Measurements from ENCODE around the gene SYNDIG1L. TPM values are rescaled to one million over a fixed set of nuclear protein-coding genes. Genes with fewer than 3 reads are reported as not detected.
A peak's percentile ranks its signal among the peaks of the same experiment; 100 is the strongest.
"Not testable (repeated sequence)": the region's sequence is repeated elsewhere in the genome, so short reads cannot be mapped to it uniquely, and the experiment has no call there.

SYNDIG1L gene
- total RNA-seq: not detected
- long read RNA-seq: 0 reads

DNA sequence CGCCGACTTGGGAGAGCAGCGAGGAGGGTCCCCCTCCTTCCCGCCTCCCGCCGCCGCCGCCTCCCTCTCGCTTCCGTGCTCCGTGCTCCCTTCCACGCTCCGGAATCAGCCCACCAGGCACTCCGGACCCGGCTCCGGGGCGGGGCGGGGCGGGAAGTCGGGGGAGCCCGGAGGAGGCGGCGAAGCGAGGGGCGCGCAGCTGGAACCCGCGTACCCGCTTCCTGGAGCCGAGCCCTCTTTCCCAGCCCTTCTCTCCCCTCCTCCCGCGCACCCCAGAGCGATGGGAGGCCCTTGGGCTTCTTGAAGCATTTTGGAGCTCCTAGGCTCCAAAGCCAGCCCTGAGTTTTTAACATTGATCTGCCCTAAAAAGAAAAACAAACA lies at the start of gene SYNDIG1L:
TSS of gene SYNDIG1L (minus strand) at position 9 of the 381 bp plus-strand sequence. CDS start 16,466 bp downstream, outside the sequence.
- no peak for DNase-seq
- no peak for ATAC-seq (ENCODE audit: poor library complexity)
- intact Hi-C loops (cut with DNase I): no loop called here

DNA sequence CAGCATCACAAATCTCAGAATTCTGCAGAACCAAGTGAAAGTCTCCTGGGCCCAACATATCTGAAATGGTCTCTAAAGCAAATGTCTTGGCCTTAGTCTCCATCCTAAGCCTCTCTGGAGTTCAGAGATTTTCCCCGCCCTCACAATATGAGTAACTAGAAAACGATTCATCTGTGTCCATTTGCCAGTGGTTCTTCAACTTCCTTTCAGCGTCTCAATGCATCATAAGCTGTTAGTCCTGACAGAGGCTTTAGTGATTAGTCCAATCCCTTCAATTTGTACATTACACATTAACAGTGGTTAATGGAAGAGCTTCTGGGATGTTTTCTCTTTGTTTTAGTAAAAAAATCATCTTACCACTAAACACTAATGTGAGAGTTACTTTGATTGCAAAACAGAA lies 49.7 kb upstream of the SYNDIG1L start:
- ATAC-seq (ENCODE audit: poor library complexity): no peak
- intact Hi-C loops (cut with DNase I): loop anchor here (5.0 kb wide), 1 partner anchor 113 kb away; no protein-coding TSS in a partner anchor

GRCh38 chr14:74474376-74474775 lies 48.4 kb upstream of the SYNDIG1L start:
- DNase-seq: no peak
- intact Hi-C loops (cut with DNase I): no loop called here
- no peak for ATAC-seq (ENCODE audit: poor library complexity)

More for the DNA sequence above, 49.7 kb upstream of the SYNDIG1L start:
- no peak for DNase-seq

GRCh38 chr14:74472601-74473000 lies 46.6 kb upstream of the SYNDIG1L start:
- DNase-seq (no peak), ATAC-seq (ENCODE audit: poor library complexity) (no peak)
- intact Hi-C loops (cut with DNase I): no loop called here

GRCh38 chr14:74469548-74470518 lies 43.8 kb upstream of the SYNDIG1L start:
- ATAC-seq (ENCODE audit: poor library complexity) (no peak), DNase-seq (no peak)
- intact Hi-C loops (cut with DNase I): no loop called here

- intact Hi-C loops (cut with DNase I): no loop called here
- DNase-seq: no peak
- ATAC-seq (ENCODE audit: poor library complexity): no peak
Observed at GRCh38 chr14:74468513-74468912, 42.5 kb upstream of the SYNDIG1L start.

DNA sequence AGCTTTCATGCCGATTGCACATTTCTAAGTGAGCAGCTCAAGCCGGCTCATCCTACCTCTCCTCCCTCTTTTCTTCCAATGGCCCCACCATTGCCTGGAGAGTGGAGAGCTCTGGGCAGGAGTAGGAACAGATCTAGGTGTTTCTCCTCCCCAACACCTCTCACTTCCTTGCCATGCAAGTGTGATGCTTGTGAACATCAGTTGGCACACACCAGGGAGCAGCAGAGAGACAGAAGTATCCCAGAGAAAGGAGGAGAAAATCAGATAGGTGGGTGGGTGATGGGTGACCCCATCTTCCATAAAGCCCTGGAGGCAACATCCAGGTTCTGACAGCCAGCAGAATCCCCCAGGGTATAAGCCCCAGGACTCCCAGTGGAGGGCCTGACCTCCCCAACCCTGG lies 39.3 kb upstream of the SYNDIG1L start:
- intact Hi-C loops (cut with DNase I): no loop called here
- DNase-seq (no peak), ATAC-seq (ENCODE audit: poor library complexity) (no peak)

- intact Hi-C loops (cut with DNase I): no loop called here
- ATAC-seq (ENCODE audit: poor library complexity): no peak
- DNase-seq: no peak
Observed at GRCh38 chr14:74464785-74465184, 38.8 kb upstream of the SYNDIG1L start.

- DNase-seq (no peak), ATAC-seq (ENCODE audit: poor library complexity) (no peak)
- intact Hi-C loops (cut with DNase I): no loop called here
Observed at GRCh38 chr14:74463697-74464096, 37.7 kb upstream of the SYNDIG1L start.

DNA sequence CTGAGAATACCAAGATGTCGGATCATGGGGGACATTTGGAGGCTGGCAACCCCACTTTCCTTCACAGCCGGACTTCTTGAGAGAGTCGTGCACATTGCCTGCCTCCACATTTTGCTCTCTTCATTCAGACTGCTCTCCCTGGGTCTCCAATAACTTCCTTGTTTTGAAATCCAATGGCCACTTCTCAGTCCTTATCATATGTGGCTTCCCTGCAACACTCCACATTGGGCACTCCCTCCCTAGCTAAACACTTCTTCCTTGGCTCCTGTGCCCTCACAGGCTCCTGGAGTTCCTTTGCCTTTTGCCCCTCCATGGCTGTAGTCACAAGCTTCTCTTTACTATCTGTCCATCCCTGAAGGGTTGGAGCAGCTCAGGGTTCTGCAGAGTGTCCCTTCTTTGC lies 37.0 kb upstream of the SYNDIG1L start:
- ATAC-seq (ENCODE audit: poor library complexity) (no peak), DNase-seq (no peak)
- intact Hi-C loops (cut with DNase I): no loop called here

DNA sequence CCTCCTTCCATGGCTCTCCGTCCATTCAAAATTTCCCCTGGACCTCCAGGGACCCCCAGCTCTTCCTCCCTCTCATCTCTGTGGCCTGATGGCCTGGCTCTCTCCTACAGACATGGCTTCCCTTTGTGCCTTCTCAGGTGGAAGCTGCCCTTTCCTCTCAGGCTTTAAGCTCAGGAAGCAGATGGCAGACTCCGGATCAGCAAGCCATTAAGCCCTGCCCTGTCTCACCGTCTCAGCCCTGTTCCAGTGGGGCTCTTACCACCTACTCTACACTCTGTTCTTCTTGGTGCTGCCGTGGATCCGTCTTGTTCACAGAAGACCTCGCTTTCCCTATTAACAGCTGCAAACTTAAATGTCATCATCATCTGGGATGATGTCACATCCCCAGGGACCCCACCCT lies 34.0 kb upstream of the SYNDIG1L start:
- DNase-seq (no peak), ATAC-seq (ENCODE audit: poor library complexity) (no peak)
- intact Hi-C loops (cut with DNase I): no loop called here

DNA sequence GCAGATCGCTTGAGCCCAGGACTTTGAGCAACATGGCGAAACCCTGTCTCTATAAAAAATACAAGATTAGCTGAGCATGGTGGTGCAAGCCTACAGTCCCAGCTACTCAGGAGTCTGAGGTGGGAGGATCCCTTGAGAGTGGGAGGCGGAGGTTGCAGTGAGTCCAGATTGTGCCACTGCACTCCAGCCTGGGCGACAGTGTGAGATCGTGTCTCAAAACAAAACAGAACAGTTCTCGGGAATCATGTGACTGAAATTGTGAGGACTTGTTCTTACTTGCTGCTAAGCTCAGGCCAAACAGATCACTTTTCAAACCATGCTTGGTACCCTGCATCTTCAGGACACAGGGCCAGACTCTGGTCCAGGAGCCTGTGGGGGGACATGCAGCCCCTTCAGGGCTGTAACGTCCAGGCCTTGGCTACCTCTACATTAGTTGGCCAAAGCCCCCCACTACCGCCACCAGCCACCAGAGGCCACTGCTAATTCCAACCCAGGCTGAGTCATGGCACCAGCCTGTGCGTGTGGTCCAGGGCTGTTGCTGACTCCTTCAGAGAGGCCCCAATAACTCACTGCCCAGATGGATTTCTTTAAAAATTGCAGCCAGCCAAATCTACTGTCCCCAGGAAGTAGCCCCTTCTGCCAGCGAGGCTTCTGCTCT lies 33.4 kb upstream of the SYNDIG1L start:
- ATAC-seq (ENCODE audit: poor library complexity): peak; percentile 61
- no peak for DNase-seq
- intact Hi-C loops (cut with DNase I): no loop called here

GRCh38 chr14:74457565-74457895 lies 31.5 kb upstream of the SYNDIG1L start:
- DNase-seq (no peak), ATAC-seq (ENCODE audit: poor library complexity) (no peak)
- intact Hi-C loops (cut with DNase I): no loop called here

DNA sequence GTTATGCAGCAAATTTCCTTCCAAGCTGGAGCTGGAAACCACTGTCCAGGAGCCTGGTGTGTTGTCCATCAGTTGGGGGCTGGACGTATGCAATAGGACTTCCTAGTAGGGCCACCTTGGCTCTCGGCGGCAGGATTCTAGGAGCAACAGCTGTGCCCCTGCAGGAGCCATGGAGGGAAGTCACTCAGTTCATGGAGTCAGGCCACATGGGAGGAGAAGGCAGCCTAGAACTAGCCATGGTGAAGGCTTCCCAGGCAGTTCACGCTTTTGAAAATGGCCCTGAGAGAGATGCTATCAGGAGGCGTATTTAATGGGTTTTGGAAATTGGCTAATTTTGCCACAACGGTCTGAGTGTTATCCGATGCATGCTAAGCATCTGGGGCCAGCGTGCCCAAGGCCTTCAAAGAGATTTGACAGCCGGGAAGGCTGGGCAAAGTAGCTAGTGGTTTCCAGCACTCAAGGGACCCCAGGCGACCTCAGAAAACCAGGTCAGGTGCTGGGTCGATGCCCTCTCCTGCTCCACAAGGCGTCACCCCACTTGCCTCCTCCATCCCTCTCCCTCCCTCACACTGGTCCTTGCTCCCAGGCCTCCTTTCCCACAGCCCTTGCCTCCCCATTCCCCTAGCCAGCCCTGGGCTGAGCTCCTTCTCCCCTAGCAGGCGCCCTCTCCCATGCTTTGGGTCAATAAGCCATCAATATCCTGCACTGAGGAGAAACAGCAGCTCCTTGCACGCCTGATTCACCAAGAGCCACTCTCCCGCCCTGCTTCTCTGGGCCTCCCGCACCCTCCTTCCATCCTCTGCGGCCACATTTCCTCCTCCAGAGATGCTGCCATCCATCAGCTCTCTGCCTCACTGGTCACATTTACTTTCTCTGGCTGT lies 30.9 kb upstream of the SYNDIG1L start:
- DNase-seq (no peak), ATAC-seq (ENCODE audit: poor library complexity) (no peak)
- intact Hi-C loops (cut with DNase I): no loop called here

DNA sequence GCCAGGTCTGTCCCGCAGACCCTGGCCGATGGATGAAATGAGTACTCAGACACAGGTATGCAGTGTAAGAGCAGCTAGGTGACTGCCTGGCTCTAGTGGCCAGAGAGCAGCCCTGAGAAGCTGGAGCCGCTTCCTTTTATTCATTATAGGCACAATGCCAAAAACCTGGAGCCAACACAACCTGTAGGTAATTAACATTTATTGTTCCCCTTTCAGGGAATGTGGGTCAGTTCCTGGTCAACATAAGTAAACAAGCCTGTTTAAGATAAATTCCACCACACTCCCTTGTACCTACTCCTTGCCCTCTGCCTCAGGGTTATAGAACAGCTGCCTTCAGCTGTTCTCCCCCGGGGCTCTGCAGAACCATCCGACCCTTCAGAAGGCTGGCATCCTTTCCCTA lies 28.4 kb upstream of the SYNDIG1L start:
- intact Hi-C loops (cut with DNase I); ATAC-seq (ENCODE audit: poor library complexity); DNase-seq: not testable (repeated sequence)

DNA sequence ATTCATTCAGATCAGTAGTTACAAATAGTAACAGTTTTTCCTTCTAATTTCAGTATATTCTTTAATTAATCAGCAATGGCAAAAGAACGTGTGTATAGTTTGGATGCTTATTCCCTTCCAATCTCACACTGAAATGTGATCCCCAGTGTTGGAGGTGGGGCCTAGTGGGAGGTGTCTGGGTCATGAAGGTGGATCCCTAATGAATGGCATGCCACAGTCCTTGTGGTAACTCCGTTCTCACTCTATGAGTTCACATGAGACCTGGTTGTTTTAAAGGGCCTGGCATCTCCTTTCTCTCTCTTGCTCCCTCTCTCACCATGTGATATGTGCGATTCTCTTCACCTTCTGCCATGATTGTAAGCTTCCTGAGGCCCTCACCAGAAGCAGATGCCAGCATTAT lies 18.9 kb upstream of the SYNDIG1L start:
- no peak for DNase-seq
- intact Hi-C loops (cut with DNase I): no loop called here
- no peak for ATAC-seq (ENCODE audit: poor library complexity)

- ATAC-seq (ENCODE audit: poor library complexity): no peak
- intact Hi-C loops (cut with DNase I): no loop called here
Observed at GRCh38 chr14:74442757-74443156, 16.7 kb upstream of the SYNDIG1L start.

DNA sequence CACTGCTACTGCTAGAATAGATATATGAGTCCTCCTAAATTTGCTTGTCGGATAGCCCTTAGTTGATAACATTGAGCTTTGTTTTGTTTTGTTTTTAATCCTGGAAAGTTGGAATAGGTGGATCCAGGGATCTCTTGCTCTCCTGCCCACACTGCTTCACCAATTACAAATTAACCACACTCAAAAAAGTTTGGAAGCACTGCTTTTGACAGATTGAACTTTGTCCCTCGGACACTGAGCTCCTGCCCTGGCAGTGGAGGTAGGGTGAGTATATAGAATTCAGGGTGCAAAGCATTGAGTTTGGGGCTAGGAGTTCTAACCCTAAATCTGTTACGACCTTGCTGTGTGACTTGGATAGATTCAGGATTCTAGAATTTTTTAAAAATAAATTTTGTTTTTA lies 15.1 kb upstream of the SYNDIG1L start:
- intact Hi-C loops (cut with DNase I): no loop called here
- no peak for ATAC-seq (ENCODE audit: poor library complexity)

More at GRCh38 chr14:74442757-74443156, 16.7 kb upstream of the SYNDIG1L start:
- no peak for DNase-seq

DNA sequence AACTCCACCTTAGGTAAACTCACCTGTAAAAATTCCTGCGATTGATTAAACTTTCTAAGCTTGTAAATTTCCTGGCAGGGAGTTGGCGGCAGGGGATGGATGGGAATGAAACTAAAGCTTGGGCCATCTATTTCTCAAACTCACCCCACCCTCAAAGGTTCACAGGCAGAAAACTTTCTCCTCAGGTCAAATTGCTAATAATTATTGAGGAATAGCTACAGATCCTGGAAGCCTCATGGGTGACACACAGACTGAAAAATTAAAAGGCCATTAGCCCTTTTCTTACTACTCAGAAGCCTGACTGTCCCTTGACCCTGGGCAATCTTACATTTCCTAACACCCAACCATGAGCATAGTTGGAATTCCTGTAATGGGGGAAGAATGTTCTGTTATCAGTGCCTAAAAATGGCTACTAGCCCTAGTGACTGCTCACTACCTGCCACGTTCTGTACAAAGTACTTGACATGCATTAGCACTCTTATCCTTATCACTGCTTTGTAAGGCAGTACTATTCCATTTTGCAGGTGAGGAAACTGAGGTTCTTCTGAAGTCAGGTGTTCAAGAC lies 12.4 kb upstream of the SYNDIG1L start:
- intact Hi-C loops (cut with DNase I): no loop called here
- ATAC-seq (ENCODE audit: poor library complexity) (peak; percentile 25), DNase-seq (no peak)

More for the DNA sequence above, 15.1 kb upstream of the SYNDIG1L start:
- DNase-seq: no peak

All from Right ventricle myocardium superior (tissue), 1 donor.